Measurements from ENCODE around the gene C3orf80.

- TF ChIP-seq TARDBP (IDR thresholded peaks at IDR 0.05) (no peak), FOXA1 (IDR thresholded peaks at IDR 0.05) (no peak), BHLHE40 (IDR thresholded peaks at IDR 0.05; ENCODE audit: borderline replicate concordance) (no peak), LEF1 (IDR thresholded peaks at IDR 0.05; ENCODE audit: borderline replicate concordance) (no peak), NFRKB (IDR thresholded peaks at IDR 0.05) (no peak), FOXM1 (IDR thresholded peaks at IDR 0.05; ENCODE audit: borderline replicate concordance) (no peak), FOXK2 (IDR thresholded peaks at IDR 0.05) (no peak), ARNT (IDR thresholded peaks at IDR 0.05) (no peak), HDGF (IDR thresholded peaks at IDR 0.05; ENCODE audit: borderline replicate concordance) (no peak), SUZ12 (IDR thresholded peaks at IDR 0.05) (no peak), PKNOX1 (IDR thresholded peaks at IDR 0.05) (no peak), SP1 (IDR thresholded peaks at IDR 0.05) (no peak), ZNF384 (IDR thresholded peaks at IDR 0.05) (no peak), CTBP1 (IDR thresholded peaks at IDR 0.05; ENCODE audit: borderline replicate concordance) (no peak)
Measured at GRCh38 chr3:160184655-160185054, 40.6 kb upstream of the C3orf80 start.

Data from HEK293T (cell line).